BJ (cell line): Measurements from ENCODE around the gene CYP46A1. TPM values are rescaled to one million over a fixed set of nuclear protein-coding genes. Genes with fewer than 3 reads are reported as not detected.
"Not testable (repeated sequence)": the region's sequence is repeated elsewhere in the genome, so short reads cannot be mapped to it uniquely, and the experiment has no call there.

Experiments
- CTCF ChIA-PET: fragments of 350-600 bp; formaldehyde crosslinking; extraction: SDS; loops from one replicate; lab custom pipeline; 2021; ENCODE audit warnings: antibody characterized with exemption, inconsistent platforms; lab: Yijun Ruan, JAX
- POLR2A ChIA-PET: fragments of 300-600 bp; sonication (Branson Sonifier 250); formaldehyde crosslinking; extraction: SDS; loops from one replicate; lab custom pipeline; 2021; ENCODE audit warnings: antibody characterized with exemption; lab: Charles Lee
- DNase-seq: peaks from one replicate; pipeline ENCODE4 v3.0.0-alpha.2; 2011; ENCODE audit warnings: low read depth
- H3K27me3 ChIP-seq: 2 replicates; pipeline ENCODE4 v1.6.0; 2011; ENCODE audit warnings: low read length; ENCODE audit not compliant: control insufficient read depth, insufficient read depth
- H3K36me3 ChIP-seq: 2 replicates; pipeline ENCODE4 v1.5.1; 2011; ENCODE audit warnings: low read length; ENCODE audit not compliant: control insufficient read depth, insufficient read depth
- H3K4me3 ChIP-seq: 2 replicates; pipeline ENCODE4 v1.5.1; 2011; ENCODE audit warnings: low read depth, mild to moderate bottlenecking, control low read depth, low read length
- CTCF ChIP-seq: IDR thresholded peaks from 2 replicates; pipeline ENCODE4 v1.5.1; 2011; ENCODE audit warnings: low read depth, mild to moderate bottlenecking, control low read depth, inconsistent platforms, low read length, moderate library complexity; ENCODE audit not compliant: insufficient read depth
- polyA minus RNA-seq: library from RNA; depleted of rRNA, polyadenylated mRNA; stranded (reverse); fragments of >200 nt; gene quantifications from 2 replicates; pipeline ENCODE4 v1.2.3, GENCODE V29; 2011; rRNA and poly(A)+ RNA removed
- polyA plus RNA-seq: library from polyadenylated mRNA; depleted of rRNA; stranded (reverse); fragments of >200 nt; gene quantifications from 2 replicates; pipeline ENCODE4 v1.2.3, GENCODE V29; 2011; rRNA removed

The CYP46A1 gene
- 0.06 and 0.09 TPM in 2 replicates for polyA plus RNA-seq
- polyA minus RNA-seq = 0.31 TPM in 1 of 2 replicates, not detected in the other

DNA sequence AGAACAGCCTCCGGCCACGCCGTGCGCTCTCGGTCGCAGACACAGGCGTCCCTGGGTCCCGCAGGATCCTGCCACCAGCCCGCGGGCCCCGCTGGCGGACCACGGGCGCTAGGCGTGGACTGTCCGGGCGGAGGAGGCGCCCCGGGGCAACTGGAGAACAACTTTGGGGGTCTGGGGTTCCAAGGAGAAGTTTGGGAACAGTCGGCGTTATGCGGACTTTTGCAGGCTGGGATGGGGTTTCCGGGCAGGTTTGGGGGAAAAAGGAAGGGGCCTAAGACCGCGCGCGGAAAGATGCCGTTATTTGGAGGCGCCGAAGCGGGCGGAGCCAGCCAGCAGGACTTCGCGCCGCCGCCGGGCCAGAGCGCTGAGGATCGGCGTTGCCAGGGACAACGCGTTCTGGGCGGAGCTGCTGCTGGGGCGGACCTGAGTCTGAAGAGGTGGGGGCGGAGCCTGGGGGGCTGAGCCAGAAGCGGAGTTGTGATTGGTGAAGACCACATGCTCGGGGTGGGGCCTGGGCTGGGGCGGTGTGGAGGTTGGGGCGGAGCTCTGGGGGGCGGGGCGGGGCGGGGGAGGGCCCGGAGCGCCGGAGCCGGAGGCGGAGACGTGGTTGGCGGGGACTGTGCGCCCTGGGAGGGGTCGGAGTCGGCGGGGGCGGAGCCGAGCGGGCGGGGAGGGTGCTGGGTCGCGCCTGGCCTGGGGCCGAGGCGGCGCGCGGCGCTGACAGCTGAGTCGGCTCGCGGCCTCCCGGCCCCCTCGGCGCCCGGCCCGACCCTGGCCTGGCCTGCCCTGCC, at the start of gene CYP46A1:
Gene CYP46A1, plus strand, starts transcription at position 680 of the 791 bp plus-strand sequence. CDS start 120 bp downstream, outside the sequence.
- Histone ChIP-seq H3K4me3 (peak within 1 kb of the TSS; percentile 85), H3K36me3 (no peaks in the 10 kb centered on the region), H3K27me3 (peaks cover 12% of the 10 kb centered on the region)
- no peak for TF ChIP-seq CTCF
- DNase-seq = peak; percentile 93
- ChIA-PET POLR2A (interaction anchor here (0.6 kb wide), 2 partner anchors 9 to 179 kb away, joined by 5 to 11 read pairs; no protein-coding TSS in a partner anchor), CTCF (interaction anchor here (0.5 to 5.4 kb wide), 15 partner anchors 15 to 266 kb away, joined by 3 to 29 read pairs (median 4); no protein-coding TSS in a partner anchor)

DNA sequence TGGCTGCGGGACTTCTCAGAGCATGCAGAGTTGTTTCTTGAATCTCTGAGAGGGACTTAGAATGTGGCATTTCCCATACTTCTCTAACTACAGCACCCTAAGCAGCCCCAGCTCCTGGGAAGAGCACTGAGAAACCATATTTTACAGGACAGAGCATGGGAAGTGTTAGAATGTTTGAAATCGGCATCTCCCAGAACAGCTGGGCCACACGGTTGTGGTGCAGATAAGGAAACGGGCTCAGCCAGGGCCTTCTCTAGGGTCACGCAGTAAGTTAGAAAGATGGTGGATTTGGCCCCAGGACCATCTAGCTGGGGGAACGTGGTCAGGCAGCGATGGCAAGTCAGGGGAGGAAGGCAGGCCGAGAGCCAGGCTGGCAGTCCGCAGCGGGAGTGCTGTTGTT, 49.7 kb upstream of the CYP46A1 start:
- no peak for TF ChIP-seq CTCF
- ChIA-PET POLR2A (no interaction called here), CTCF (no interaction called here)
- Histone ChIP-seq H3K36me3 (no peaks in the 10 kb centered on the region), H3K27me3 (no peaks in the 10 kb centered on the region; the same call in 1 of the 2 replicates), H3K4me3 (no peak overlapping the region)
- DNase-seq = no peak

GRCh38 chr14:99635116-99635515, 49.0 kb upstream of the CYP46A1 start:
- Histone ChIP-seq H3K27me3 (no peaks in the 10 kb centered on the region; the same call in 1 of the 2 replicates), H3K4me3 (no peak overlapping the region), H3K36me3 (no peaks in the 10 kb centered on the region)
- ChIA-PET CTCF (interaction anchor here (1.5 kb wide), 1 partner anchor 112 kb away, joined by 3 read pairs; no protein-coding TSS in a partner anchor), POLR2A (no interaction called here)
- no peak for DNase-seq
- no peak for TF ChIP-seq CTCF

GRCh38 chr14:99636487-99636886, 47.6 kb upstream of the CYP46A1 start:
- ChIA-PET CTCF (interaction anchor here (1.0 to 1.5 kb wide), 2 partner anchors 32 to 113 kb away, joined by 3 read pairs; no protein-coding TSS in a partner anchor), POLR2A (no interaction called here)
- H3K27me3 ChIP-seq = no peaks in the 10 kb centered on the region; the same call in 1 of the 2 replicates
- no peak overlapping the region for H3K4me3 ChIP-seq
- TF ChIP-seq CTCF = no peak
- no peaks in the 10 kb centered on the region for H3K36me3 ChIP-seq
- no peak for DNase-seq

DNA sequence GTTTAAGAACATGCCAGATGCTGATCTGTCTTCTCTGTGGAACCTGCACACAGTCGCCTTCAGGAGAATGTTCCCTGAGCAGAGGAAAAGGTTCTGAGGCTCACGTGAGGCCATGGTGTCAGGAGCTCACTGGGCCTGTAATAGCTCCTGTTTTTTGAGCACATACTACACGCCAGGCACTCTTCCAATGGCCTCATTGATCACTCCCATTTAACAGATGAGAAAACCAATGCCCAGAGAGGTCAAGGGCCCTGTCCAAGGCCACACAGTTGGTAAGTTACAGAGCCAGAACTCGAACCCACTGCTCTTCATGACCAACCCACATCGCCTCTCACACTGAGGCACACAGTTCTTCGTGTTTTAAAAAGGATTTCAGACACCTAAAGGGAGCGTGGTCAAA, 46.5 kb upstream of the CYP46A1 start:
- POLR2A ChIA-PET = no interaction called here
- H3K27me3 ChIP-seq = no peaks in the 10 kb centered on the region; the same call in 1 of the 2 replicates
- CTCF ChIA-PET = no interaction called here
- no peaks in the 10 kb centered on the region for H3K36me3 ChIP-seq
- H3K4me3 ChIP-seq = no peak overlapping the region
- TF ChIP-seq CTCF = no peak
- DNase-seq = no peak

DNA sequence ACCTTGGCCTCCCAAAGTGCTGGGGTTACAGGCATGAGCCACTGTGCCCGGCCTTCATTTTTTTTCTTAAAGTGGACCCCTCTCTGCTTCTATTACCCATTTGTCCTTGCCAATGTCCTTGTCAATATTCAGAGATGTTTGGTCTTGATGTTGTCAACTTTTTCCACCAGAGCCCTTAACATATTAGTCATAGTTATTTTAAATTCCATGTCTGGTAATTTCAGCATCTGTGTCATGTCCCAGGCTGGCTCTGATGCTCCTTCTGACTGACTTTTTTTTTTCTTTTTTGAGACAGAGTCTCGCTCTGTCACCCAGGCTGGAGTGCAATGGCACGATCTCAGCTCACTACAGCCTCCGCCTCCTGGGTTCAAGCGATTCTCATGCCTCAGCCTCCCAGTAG, 41.3 kb upstream of the CYP46A1 start:
- not testable (repeated sequence) for DNase-seq, H3K27me3 ChIP-seq, H3K4me3 ChIP-seq, H3K36me3 ChIP-seq
- ChIA-PET CTCF (interaction anchor here (1.1 kb wide), 1 partner anchor 119 kb away, joined by 3 read pairs; no protein-coding TSS in a partner anchor), POLR2A (interaction anchor here (0.7 kb wide), 1 partner anchor 11 kb away, joined by 6 read pairs; no protein-coding TSS in a partner anchor)
